ENCODE results near the gene VCL.
"Not testable (repeated sequence)": the region's sequence is repeated elsewhere in the genome, so short reads cannot be mapped to it uniquely, and the experiment has no call there.

Gene VCL

DNA sequence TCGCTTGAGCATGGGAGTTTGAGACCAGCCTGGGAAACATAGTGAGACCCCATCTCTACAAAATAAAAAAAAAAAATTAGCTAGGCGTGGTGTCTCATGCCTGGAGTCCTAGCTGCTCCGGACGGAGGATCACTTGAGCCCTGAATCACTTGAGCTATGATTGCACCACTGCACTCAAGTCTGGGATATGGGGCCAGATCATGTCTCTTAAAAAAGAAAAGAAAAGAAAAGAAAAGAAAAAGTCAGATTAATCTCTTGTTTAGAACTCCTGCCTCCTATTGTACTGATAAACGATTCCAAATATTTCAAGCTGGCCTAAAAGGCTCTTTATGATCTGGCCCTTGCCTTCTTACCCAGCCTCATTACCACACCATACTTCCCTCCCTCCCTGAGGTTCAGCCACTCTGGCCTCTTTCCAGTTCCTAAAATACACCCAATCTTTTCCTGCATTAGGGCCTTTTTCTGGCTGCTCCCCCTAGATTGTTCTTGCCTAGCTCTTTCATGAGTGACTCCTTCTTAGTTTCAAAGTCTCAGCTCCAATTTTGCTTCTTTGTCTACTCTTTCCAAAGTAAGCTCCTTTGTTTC, 41.7 kb downstream of the VCL start:
- DNase-seq (ENCODE audit: low read depth in 2 of 2) = no peak

DNA sequence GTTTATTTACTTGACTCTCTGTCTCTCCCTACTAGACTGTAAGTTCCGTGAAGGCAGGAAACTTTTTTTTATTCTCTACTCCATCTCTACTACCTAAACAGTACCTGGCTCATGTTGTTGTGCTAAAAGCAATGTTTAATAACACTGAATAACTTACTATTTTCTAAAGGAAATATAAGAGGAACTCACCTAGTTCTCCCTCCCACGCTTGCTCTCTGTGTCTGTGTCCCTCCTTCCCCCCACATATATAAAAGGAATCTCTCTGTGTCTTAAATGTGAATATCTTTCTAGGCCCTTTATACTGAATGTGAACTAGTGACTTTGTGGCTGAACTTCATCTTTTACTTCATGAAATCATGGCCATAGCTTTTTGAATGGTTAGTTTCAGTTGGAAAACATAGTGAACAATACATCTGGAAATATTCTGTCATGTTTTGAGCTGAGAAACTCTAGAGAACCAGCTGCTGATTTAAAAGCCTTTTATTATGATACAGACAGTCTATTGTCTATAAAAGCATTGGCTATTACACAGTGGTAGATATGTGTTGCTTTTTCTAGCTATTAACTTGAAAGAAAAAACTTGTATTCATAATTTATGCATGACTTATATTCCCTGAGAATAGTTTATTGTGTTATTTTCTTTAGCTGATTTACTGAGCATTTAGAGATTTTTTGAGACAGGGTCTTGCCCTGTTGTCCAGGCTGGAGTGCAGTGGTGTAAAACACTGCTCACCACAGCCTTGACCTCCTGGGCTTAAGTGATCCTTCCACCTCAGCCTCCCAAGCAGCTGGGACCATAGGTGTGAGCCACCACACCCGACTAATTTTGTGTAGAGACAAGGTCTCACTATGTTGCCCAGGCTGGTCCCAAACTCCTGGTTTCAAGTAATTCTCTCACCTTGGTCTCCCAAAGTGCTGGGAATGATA, 42.5 kb downstream of the VCL start:
- DNase-seq (ENCODE audit: low read depth in 2 of 2) = no peak

DNA sequence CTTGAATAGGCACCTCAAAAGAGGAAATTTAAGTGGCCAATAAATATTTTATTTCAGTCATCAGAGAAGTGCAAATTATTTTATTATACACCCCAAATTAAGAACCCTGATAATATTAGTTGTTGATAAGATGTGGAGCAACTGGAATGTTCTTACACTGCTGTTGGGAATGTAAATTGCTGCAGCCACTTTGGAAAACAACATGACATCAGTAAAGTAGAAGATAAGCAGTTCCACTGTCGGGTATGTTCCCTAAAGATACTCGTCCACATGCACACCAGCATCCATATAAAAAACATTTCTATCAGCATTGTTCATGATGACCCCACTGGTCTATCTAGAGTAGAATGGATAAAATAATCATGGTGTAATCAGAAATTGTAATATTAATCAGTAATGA, 46.5 kb downstream of the VCL start:
- DNase-seq (ENCODE audit: low read depth in 2 of 2) = no peak

DNA sequence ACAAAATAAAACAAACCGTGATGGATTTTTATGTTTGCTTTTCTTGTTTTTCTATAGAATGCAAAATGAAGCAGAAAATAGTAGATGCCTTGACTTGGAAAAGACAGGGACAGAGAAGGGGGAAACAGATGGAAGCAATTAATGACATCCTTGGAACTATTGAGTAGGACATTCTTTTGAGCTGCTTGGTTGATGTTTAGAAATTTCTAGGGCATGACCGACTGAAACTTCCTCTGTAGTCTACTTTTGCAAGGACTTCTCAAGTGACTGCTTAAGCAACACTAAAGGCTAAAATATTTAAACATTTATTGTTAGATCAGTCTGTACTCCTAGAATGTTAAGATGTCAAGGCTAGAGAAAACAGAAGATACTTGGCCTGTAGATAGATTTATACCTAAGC, 49.4 kb downstream of the VCL start:
- DNase-seq (ENCODE audit: low read depth in 2 of 2) = no peak

DNA sequence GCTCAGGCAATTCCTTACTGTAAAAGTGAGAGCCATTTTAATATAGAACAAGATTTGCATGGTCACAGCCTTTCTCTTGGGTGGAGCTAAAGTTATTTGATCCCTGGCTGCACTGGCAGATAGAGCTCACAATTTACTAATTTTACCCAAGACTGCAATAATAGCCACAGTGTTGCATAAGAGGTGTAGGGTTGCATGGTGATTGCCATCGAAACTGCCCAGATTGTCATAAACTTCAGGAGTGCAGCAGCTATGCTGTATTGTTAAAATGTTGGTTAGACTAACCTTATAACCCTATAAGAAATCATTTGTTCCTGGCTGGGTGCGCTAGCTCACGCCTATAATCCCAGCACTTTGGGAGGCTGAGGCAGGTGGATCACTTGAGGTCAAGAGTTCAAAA, 50.0 kb downstream of the VCL start:
- no peak for DNase-seq (ENCODE audit: low read depth in 2 of 2)

GRCh38 chr10:74048433-74048832, 50.5 kb downstream of the VCL start:
- no peak for DNase-seq (ENCODE audit: low read depth in 2 of 2)

DNA sequence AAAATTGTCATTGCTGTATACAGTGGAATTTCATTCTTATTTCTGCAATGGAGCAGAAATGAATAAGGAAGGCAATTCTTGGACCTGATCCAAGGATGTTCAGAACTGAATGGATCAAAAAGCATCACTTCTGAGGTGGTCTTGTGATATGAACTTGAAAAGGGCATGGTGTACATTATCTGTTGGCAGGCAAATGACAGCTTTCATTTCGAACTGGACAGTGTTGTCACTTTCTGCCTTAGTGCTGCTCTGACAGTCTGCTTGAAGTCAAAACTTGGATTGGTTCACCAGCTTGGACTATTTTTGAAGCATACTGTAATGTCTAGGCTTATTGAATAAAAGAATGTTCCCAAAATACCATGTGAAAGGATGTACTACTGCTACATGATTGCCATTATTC, 52.0 kb downstream of the VCL start:
- no peak for DNase-seq (ENCODE audit: low read depth in 2 of 2)

DNA sequence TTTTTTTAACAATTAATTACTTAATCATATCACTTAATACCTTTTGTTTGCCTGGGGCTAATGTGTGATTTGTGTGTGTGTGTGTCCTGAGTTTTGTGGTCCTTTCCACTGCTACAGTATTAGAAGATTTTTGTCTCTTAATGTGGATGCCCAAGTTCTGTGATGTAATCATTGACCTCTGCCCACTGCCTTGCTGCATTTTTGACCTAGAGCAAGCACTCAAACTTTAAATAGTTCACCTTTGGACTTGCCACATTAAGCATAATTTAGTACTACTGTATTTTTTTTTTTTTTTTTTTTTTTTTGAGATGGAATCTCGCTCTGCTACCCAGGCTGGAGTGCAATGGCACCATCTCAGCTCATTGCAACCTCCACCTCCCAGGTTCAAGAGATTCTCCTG, 52.7 kb downstream of the VCL start:
- no peak for DNase-seq (ENCODE audit: low read depth in 2 of 2)

GRCh38 chr10:74051736-74052342, 53.9 kb downstream of the VCL start:
- DNase-seq (ENCODE audit: low read depth in 2 of 2) = no peak

GRCh38 chr10:74052994-74053393, 55.1 kb downstream of the VCL start:
- DNase-seq (ENCODE audit: low read depth in 2 of 2) = no peak

DNA sequence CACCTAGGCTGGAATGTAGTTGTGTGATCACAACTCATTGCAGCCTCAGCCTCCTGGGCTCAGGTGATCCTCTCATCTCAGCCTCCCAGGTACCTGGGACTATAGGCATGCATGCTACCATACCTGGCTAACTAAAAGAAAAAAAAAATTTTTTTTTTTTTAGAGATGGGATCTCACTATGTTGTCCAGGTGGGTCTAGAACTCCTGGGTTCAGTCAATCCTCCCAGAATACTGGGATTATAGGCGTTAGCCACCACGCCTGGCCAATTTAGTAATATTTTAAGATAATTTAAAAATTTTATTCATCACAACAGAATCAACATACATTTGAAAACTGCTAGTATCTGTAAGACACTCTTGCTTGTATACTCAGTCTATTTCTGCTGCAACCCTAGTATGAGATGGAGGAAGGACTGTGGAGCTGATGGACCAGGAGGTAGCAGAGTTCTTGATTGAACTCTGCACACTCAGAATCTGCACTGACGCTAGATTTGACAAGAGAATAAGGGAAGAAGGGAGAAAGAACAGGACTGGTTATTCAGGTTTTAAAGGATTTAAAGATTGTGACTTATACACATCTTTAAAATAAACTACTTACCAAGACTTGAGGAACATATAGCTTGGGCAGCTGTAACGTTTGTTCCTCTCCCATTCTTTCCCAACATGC, 57.6 kb downstream of the VCL start:
- no peak for DNase-seq (ENCODE audit: low read depth in 2 of 2)

- no peak for DNase-seq (ENCODE audit: low read depth in 2 of 2)
Observed at GRCh38 chr10:74056050-74056818, 58.3 kb downstream of the VCL start.

DNA sequence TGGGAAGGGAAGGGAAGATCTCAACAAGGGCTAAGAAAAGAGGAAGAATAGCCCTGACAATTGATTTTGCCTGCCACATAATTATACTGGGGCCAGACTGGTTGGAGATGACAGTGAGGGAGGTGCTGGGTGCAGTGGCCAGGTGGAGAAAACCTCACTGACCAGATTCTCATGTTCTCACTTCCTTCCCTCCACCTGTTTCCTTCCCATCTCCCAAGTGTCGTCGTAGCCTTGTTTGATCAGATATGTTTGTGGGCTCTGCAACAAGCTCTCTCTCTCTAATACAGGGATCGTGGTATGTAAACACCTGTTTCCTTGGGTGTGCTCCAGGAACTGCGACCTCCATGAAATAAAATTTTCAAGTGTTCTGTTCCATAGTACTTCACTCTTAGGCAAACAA, 60.2 kb downstream of the VCL start:
- DNase-seq (ENCODE audit: low read depth in 2 of 2) = no peak

DNA sequence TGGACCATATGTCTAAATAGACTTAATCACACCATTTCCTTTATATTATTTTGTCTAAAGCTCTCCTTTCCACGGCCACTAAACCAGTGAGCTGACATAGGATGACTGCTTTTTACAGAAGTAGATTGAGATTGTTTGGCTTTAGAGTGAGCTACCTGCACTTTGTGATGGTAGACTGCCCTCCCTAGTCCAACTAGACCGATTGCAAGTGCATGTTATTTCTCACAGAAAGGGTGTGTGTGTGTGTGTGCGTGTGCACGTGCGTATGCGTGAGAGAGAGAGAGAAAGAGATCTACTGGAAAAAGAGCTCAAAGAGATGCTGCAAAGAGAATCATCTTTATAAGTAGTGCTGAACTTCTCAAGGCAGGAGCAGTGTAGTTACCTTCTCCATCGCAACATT, 60.7 kb downstream of the VCL start:
- DNase-seq (ENCODE audit: low read depth in 2 of 2) = no peak

DNA sequence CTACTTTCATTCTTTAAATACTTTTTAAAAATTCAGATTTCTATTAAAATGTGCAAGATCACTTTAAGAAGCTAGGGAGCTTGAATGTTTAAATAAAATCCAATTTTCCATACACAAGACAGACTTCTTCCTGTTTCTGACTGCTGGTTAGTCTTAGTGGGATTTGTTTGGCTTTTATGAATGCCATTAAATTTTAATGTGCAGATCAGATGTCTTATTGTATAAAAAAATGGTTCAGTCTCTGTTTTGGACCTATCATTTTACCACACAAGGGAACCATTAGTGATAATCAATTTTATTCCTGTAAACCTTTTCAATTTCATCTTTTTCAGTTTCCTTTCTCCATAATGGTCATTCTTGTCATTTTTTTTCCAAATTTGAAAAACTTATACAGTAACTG, 63.2 kb downstream of the VCL start:
- DNase-seq (ENCODE audit: low read depth in 2 of 2) = no peak

DNA sequence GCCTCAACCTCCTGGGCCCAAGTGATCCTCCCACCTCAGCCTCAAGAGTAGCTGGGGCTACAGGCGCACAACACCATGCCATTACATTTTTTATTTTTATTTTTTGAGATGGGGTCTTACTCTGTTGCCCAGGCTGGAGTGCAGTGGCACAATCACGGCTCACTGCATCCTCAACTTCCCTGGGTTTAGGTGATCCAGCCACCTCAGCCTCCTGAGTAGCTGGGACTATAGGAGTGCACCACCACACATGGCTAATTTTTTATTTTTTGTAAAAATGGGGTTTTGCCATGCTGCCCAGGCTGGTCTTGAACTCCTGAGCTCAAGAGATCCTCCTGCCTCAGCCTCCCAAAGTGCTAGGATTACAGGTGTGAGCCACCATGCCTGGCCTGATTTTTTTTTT, 64.1 kb downstream of the VCL start:
- not testable (repeated sequence) for DNase-seq (ENCODE audit: low read depth in 2 of 2)

DNA sequence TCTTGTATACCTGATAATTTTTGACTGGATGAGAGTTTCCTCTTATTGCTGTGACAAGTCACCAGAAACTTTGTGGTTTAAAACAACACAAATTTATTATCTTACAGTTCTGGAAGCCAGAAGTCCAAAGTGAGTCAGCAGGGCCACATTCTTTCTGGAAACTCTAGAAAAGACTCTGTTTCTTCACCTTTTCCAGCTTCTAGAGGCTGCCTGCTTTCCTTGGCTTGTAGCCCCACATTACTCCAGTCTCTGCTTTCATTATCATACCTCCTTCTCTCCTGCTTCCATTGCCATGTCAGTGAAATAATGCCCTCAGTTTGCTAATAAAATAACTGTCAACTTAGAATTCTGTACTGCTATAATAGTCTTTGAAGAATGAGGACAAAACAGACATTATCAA, 65.3 kb downstream of the VCL start:
- DNase-seq (ENCODE audit: low read depth in 2 of 2) = no peak

- no peak for DNase-seq (ENCODE audit: low read depth in 2 of 2)
Observed at GRCh38 chr10:74067373-74068352, 69.7 kb downstream of the VCL start.

- no peak for DNase-seq (ENCODE audit: low read depth in 2 of 2)
Observed at GRCh38 chr10:74071157-74071556, 73.2 kb downstream of the VCL start.

- DNase-seq (ENCODE audit: low read depth in 2 of 2) = no peak
Observed at GRCh38 chr10:74072503-74072902, 74.6 kb downstream of the VCL start.

GRCh38 chr10:74075906-74076305, 78.0 kb downstream of the VCL start:
- no peak for DNase-seq (ENCODE audit: low read depth in 2 of 2)

Measured in stimulated activated CD8-positive, alpha-beta memory T cell treated with anti-CD3 and anti-CD28 coated beads, Interleukin-7, amount 100 ng/mL, for 4 hours (primary cell).